Brain pericyte (primary cell): Measurements from ENCODE around the gene FASTKD1.
"Not testable (repeated sequence)": the region's sequence is repeated elsewhere in the genome, so short reads cannot be mapped to it uniquely, and the experiment has no call there.

Experiments
- DNase-seq: peaks from one replicate; pipeline ENCODE4 v3.0.0-alpha.2; 2012; ENCODE audit warnings: low read depth, low spot score

Gene FASTKD1

GRCh38 chr2:169570752-169571151 is 2.9 kb downstream of the FASTKD1 start:
- not testable (repeated sequence) for DNase-seq

- no peak for DNase-seq
Observed at GRCh38 chr2:169569948-169570347, 3.7 kb downstream of the FASTKD1 start.

GRCh38 chr2:169565686-169566085 is 8.0 kb downstream of the FASTKD1 start:
- DNase-seq: no peak

- no peak for DNase-seq
Observed at GRCh38 chr2:169562519-169562918, 11.1 kb downstream of the FASTKD1 start.

GRCh38 chr2:169562084-169562483 is 11.6 kb downstream of the FASTKD1 start:
- not testable (repeated sequence) for DNase-seq

GRCh38 chr2:169561364-169561763 is 12.3 kb downstream of the FASTKD1 start:
- DNase-seq: no peak

- no peak for DNase-seq
Observed at GRCh38 chr2:169546756-169547155, 26.9 kb downstream of the FASTKD1 start.

GRCh38 chr2:169542433-169542832 is 31.2 kb downstream of the FASTKD1 start:
- no peak for DNase-seq

- no peak for DNase-seq
Observed at GRCh38 chr2:169540146-169540545, 33.5 kb downstream of the FASTKD1 start.

GRCh38 chr2:169539460-169539859 is 34.2 kb downstream of the FASTKD1 start:
- DNase-seq: not testable (repeated sequence)

GRCh38 chr2:169528271-169528701 is 45.4 kb downstream of the FASTKD1 start:
- DNase-seq: peak; percentile 12

- no peak for DNase-seq
Observed at GRCh38 chr2:169526451-169526850, 47.2 kb downstream of the FASTKD1 start.

- no peak for DNase-seq
Observed at GRCh38 chr2:169525434-169525833, 48.2 kb downstream of the FASTKD1 start.

- DNase-seq: no peak
Observed at GRCh38 chr2:169523681-169524080, 50.0 kb downstream of the FASTKD1 start.

- no peak for DNase-seq
Observed at GRCh38 chr2:169520896-169521295, 52.8 kb downstream of the FASTKD1 start.

- DNase-seq: not testable (repeated sequence)
Observed at GRCh38 chr2:169516488-169516995, 57.1 kb downstream of the FASTKD1 start.

GRCh38 chr2:169514758-169515157 is 58.9 kb downstream of the FASTKD1 start:
- DNase-seq: not testable (repeated sequence)

GRCh38 chr2:169513926-169514325 is 59.7 kb downstream of the FASTKD1 start:
- DNase-seq: peak; percentile 27

GRCh38 chr2:169513094-169513493 is 60.6 kb downstream of the FASTKD1 start:
- DNase-seq: no peak

GRCh38 chr2:169512525-169512924 is 61.1 kb downstream of the FASTKD1 start:
- DNase-seq: no peak

- DNase-seq: no peak
Observed at GRCh38 chr2:169511818-169512217, 61.8 kb downstream of the FASTKD1 start.

GRCh38 chr2:169510496-169510895 is 63.2 kb downstream of the FASTKD1 start:
- DNase-seq: no peak

- no peak for DNase-seq
Observed at GRCh38 chr2:169509955-169510354, 63.7 kb downstream of the FASTKD1 start.

- DNase-seq: peak; percentile 49
Observed at GRCh38 chr2:169509298-169509885, 64.3 kb downstream of the FASTKD1 start, which contains the start of gene KLHL41. Gene KLHL41, plus strand, starts transcription at chr2:169509702. Its CDS starts 77 bp downstream, at chr2:169509779.
